ENCODE measurements around the gene HRC. TPM values are rescaled to one million over a fixed set of nuclear protein-coding genes. Genes with fewer than 3 reads are reported as not detected.

Gene HRC
- not detected in 2 replicates for total RNA-seq

GRCh38 chr19:49155005-49155819 lies at the start of gene HRC:
TSS of gene HRC (minus strand) at chr19:49155396. CDS start at chr19:49155237, 159 bp downstream.

GRCh38 chr19:49157445-49158224 lies 2.4 kb upstream of the HRC start, which contains the start of gene TRPM4:
TSS of gene TRPM4 (plus strand) at chr19:49157792. CDS start at chr19:49157867, 75 bp downstream.

GRCh38 chr19:49119411-49120324 lies 35.5 kb downstream of the HRC start, which contains the start of gene PPFIA3:
TSS of gene PPFIA3 (plus strand) at chr19:49119544. CDS start at chr19:49127874, 8,330 bp downstream.

GRCh38 chr19:49118565-49119410 lies 36.4 kb downstream of the HRC start, which contains the start of gene C19orf73:
TSS of gene C19orf73 (minus strand) at chr19:49119143. CDS start at chr19:49119022, 121 bp downstream.

GRCh38 chr19:49113762-49114629 lies 41.2 kb downstream of the HRC start, which contains the start of gene LIN7B:
TSS of gene LIN7B (plus strand) at chr19:49114370. CDS start at chr19:49114405, 35 bp downstream.

Other genes with a start within 250 kb of the HRC start
- gene DHDH, start 221.7 kb downstream of the HRC start, total RNA-seq: not detected in 2 replicates
- 189 and 226 TPM in 2 replicates for gene BAX, start 200.5 kb downstream of the HRC start, total RNA-seq
- gene FTL, start 190.1 kb downstream of the HRC start, total RNA-seq: 3,594 and 3,702 TPM in 2 replicates
- 38.1 and 43.8 TPM in 2 replicates for gene GYS1, start 162.1 kb downstream of the HRC start, total RNA-seq
- 336 and 350 TPM in 2 replicates for gene RUVBL2, start 161.5 kb downstream of the HRC start, total RNA-seq
- gene LHB, start 138.3 kb downstream of the HRC start, total RNA-seq: not detected in 2 replicates
- gene CGB3, start 131.1 kb downstream of the HRC start, total RNA-seq: not detected in 2 replicates
- gene CGB2, start 123.5 kb downstream of the HRC start, total RNA-seq: not detected in 2 replicates
- gene CGB1, start 118.5 kb downstream of the HRC start, total RNA-seq: not detected in 2 replicates
- not detected in 2 replicates for gene CGB5, start 111.5 kb downstream of the HRC start, total RNA-seq
- not detected in 2 replicates for gene CGB8, start 106.3 kb downstream of the HRC start, total RNA-seq
- gene CGB7, start 97.6 kb downstream of the HRC start, total RNA-seq: 0.29 and 0.53 TPM in 2 replicates
- not detected in 2 replicates for gene NTF4, start 90.6 kb downstream of the HRC start, total RNA-seq
- not detected in 2 replicates for gene KCNA7, start 82.7 kb downstream of the HRC start, total RNA-seq
- gene SNRNP70, start 69.9 kb downstream of the HRC start, total RNA-seq: 165 and 195 TPM in 2 replicates
- 16.5 and 21.0 TPM in 2 replicates for gene LIN7B, start 41.0 kb downstream of the HRC start, total RNA-seq
- 2.3 and 6.3 TPM in 2 replicates for gene C19orf73, start 36.3 kb downstream of the HRC start, total RNA-seq
- 1.2 and 1.8 TPM in 2 replicates for gene PPFIA3, start 35.9 kb downstream of the HRC start, total RNA-seq
- 18.5 and 19.0 TPM in 2 replicates for gene TRPM4, start 2.4 kb upstream of the HRC start, total RNA-seq
- gene SLC6A16, start 169.8 kb upstream of the HRC start, total RNA-seq: not detected in 2 replicates
- not detected in 2 replicates for gene CD37, start 180.0 kb upstream of the HRC start, total RNA-seq
- 36.0 and 38.9 TPM in 2 replicates for gene TEAD2, start 207.0 kb upstream of the HRC start, total RNA-seq
- 0.29 TPM in 1 of 2 replicates, not detected in the other for gene DKKL1, start 208.5 kb upstream of the HRC start, total RNA-seq
- gene KASH5, start 232.9 kb upstream of the HRC start, total RNA-seq: not detected in 2 replicates

All from myometrial cell (primary cell).